ENCODE data around the gene LINGO4. TPM values are rescaled to one million over a fixed set of nuclear protein-coding genes. Genes with fewer than 3 reads are reported as not detected.

Gene LINGO4
- total RNA-seq, 1 experiment from 2014 or later = not detected

DNA sequence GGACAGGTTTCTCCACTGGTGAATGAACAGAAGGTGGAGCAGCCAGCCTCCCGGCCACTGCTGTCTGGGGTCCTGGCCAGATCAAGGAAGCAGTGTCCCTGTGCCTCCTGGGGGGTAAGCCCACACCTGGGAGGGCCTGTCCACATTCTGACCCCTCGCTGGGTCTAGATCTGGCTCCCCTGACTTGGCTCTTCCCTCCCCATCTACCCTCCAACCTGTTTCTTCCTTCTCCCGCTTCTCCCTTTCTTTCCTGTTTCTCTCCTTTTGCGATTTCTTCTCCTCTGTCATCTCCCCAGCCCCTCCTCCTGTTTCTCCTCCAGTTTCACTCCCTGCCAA lies 26.0 kb upstream of the LINGO4 start:
- Histone ChIP-seq H3K36me3 (ENCODE audit: control insufficient read depth, insufficient read depth, low read length) (no peaks in the 10 kb centered on the region), H3K27me3 (replicated peaks; ENCODE audit: control insufficient read depth, insufficient read depth, low read length) (no peaks in the 10 kb centered on the region), H3K4me3 (ENCODE audit: low read depth, low read length) (no peak overlapping the region), H3K9me3 (no peaks in the 10 kb centered on the region), H3K4me1 (peaks cover 13% of the 10 kb centered on the region)
- Mint-ChIP-seq H3K9me3 (ENCODE audit: unreplicated experiment) (no peaks in the 10 kb centered on the region), H3K36me3 (ENCODE audit: insufficient read depth, unreplicated experiment) (peaks cover 5% of the 10 kb centered on the region), H3K4me1 (ENCODE audit: low read depth, unreplicated experiment) (peaks cover 19% of the 10 kb centered on the region), H3K4me3 (ENCODE audit: unreplicated experiment) (no peak overlapping the region), H3K27ac (ENCODE audit: unreplicated experiment) (no peak overlapping the region), H3K27me3 (ENCODE audit: insufficient read depth, unreplicated experiment) (no peaks in the 10 kb centered on the region)
- CTCF ChIA-PET = no interaction called here
- intact Hi-C loops (cut with micrococcal nuclease; ENCODE audit: unreplicated experiment) = no loop called here
- POLR2A ChIA-PET = no interaction called here
- DNase-seq = no peak
- TF ChIP-seq, protein P1, sequence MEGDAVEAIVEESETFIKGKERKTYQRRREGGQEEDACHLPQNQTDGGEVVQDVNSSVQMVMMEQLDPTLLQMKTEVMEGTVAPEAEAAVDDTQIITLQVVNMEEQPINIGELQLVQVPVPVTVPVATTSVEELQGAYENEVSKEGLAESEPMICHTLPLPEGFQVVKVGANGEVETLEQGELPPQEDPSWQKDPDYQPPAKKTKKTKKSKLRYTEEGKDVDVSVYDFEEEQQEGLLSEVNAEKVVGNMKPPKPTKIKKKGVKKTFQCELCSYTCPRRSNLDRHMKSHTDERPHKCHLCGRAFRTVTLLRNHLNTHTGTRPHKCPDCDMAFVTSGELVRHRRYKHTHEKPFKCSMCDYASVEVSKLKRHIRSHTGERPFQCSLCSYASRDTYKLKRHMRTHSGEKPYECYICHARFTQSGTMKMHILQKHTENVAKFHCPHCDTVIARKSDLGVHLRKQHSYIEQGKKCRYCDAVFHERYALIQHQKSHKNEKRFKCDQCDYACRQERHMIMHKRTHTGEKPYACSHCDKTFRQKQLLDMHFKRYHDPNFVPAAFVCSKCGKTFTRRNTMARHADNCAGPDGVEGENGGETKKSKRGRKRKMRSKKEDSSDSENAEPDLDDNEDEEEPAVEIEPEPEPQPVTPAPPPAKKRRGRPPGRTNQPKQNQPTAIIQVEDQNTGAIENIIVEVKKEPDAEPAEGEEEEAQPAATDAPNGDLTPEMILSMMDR (IDR thresholded peaks at IDR 0.05; ENCODE audit: insufficient read depth in 1 of 2, low read depth in 1 of 2, low read length in 1 of 2, severe bottlenecking in 1 of 2, unreplicated experiment in 1 of 2) = no peak
- BruUV-seq (replicated peaks) = no TSS peak

DNA sequence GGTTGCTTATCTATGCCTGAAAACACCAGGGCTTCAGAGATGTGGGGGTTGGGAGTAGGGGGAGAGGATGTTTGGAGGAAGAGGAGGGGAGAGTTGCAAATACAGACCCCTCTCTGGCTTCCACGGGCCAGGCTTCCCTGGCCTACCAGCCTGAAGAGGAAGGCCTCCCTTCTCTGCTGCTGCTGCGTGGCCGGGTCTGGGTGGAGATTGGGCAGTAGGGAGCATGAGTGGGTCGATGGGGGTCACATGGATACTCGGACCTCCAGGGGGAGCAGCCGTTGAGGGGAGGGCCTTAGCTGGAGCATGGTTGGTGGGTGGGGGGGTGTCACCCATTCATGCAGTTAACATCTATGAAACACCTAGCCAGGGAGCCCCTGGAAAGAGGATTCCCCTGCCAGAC lies 24.8 kb upstream of the LINGO4 start:
- no peak overlapping the region for H3K4me3 Mint-ChIP-seq (ENCODE audit: unreplicated experiment)

GRCh38 chr1:151829352-151830046 lies 24.3 kb upstream of the LINGO4 start:
- H3K4me1 ChIP-seq = no peaks in the 10 kb centered on the region

More for the DNA sequence above, 24.8 kb upstream of the LINGO4 start:
- H3K4me3 ChIP-seq (ENCODE audit: low read depth, low read length) = no peak overlapping the region
- H3K9me3 ChIP-seq = no peaks in the 10 kb centered on the region
- H3K27me3 Mint-ChIP-seq (ENCODE audit: insufficient read depth, unreplicated experiment) = no peaks in the 10 kb centered on the region
- peaks cover 12% of the 10 kb centered on the region for H3K4me1 Mint-ChIP-seq (ENCODE audit: low read depth, unreplicated experiment)
- H3K27ac Mint-ChIP-seq (ENCODE audit: unreplicated experiment) = no peak overlapping the region
- H3K27me3 ChIP-seq (replicated peaks; ENCODE audit: control insufficient read depth, insufficient read depth, low read length) = no peaks in the 10 kb centered on the region
- ChIA-PET POLR2A (no interaction called here), CTCF (interaction anchor here (0.6 kb wide), 1 partner anchor 10 kb away, joined by 3 read pairs; no protein-coding TSS in a partner anchor)
- 0 out of 2 replicates have a peak, but pooled peaks cover 1% of the 10 kb centered on the region for H3K4me1 ChIP-seq
- TF ChIP-seq, protein P1 (IDR thresholded peaks at IDR 0.05; ENCODE audit: insufficient read depth in 1 of 2, low read depth in 1 of 2, low read length in 1 of 2, severe bottlenecking in 1 of 2, unreplicated experiment in 1 of 2) = no peak
- intact Hi-C loops (cut with micrococcal nuclease; ENCODE audit: unreplicated experiment) = no loop called here
- BruUV-seq (replicated peaks) = no TSS peak
- no peaks in the 10 kb centered on the region for H3K36me3 ChIP-seq (ENCODE audit: control insufficient read depth, insufficient read depth, low read length)
- no peak for DNase-seq
- no peaks in the 10 kb centered on the region for H3K9me3 Mint-ChIP-seq (ENCODE audit: unreplicated experiment)
- peaks cover 4% of the 10 kb centered on the region for H3K36me3 Mint-ChIP-seq (ENCODE audit: insufficient read depth, unreplicated experiment)

More at GRCh38 chr1:151829352-151830046, 24.3 kb upstream of the LINGO4 start:
- peaks cover 12% of the 10 kb centered on the region for H3K4me1 Mint-ChIP-seq (ENCODE audit: low read depth, unreplicated experiment)
- no peaks in the 10 kb centered on the region for H3K36me3 ChIP-seq (ENCODE audit: control insufficient read depth, insufficient read depth, low read length)
- peaks cover 4% of the 10 kb centered on the region for H3K36me3 Mint-ChIP-seq (ENCODE audit: insufficient read depth, unreplicated experiment)
- H3K27me3 Mint-ChIP-seq (ENCODE audit: insufficient read depth, unreplicated experiment) = no peaks in the 10 kb centered on the region
- intact Hi-C loops (cut with micrococcal nuclease; ENCODE audit: unreplicated experiment) = no loop called here
- no peak overlapping the region for H3K4me3 Mint-ChIP-seq (ENCODE audit: unreplicated experiment)
- TF ChIP-seq, protein P1 (IDR thresholded peaks at IDR 0.05; ENCODE audit: insufficient read depth in 1 of 2, low read depth in 1 of 2, low read length in 1 of 2, severe bottlenecking in 1 of 2, unreplicated experiment in 1 of 2) = no peak
- no peaks in the 10 kb centered on the region for H3K9me3 ChIP-seq
- POLR2A ChIA-PET = interaction anchor here (0.5 kb wide), 1 partner anchor 345 kb away, joined by 3 read pairs; no protein-coding TSS in a partner anchor
- no peak overlapping the region for H3K27ac Mint-ChIP-seq (ENCODE audit: unreplicated experiment)
- no TSS peak for BruUV-seq (replicated peaks)
- CTCF ChIA-PET = no interaction called here
- no peak for DNase-seq
- no peaks in the 10 kb centered on the region for H3K9me3 Mint-ChIP-seq (ENCODE audit: unreplicated experiment)
- H3K27me3 ChIP-seq (replicated peaks; ENCODE audit: control insufficient read depth, insufficient read depth, low read length) = no peaks in the 10 kb centered on the region; the same call in 1 of the 2 replicates
- no peak overlapping the region for H3K4me3 ChIP-seq (ENCODE audit: low read depth, low read length)
